Spleen (tissue), 11 donors: ENCODE measurements around the gene F13A1. TPM values are rescaled to one million over a fixed set of nuclear protein-coding genes. Genes with fewer than 3 reads are reported as not detected.

Experiments
- DNase-seq: peaks from one replicate; pipeline ENCODE4 v3.0.0-alpha.2; 2020
- H3K27ac ChIP-seq, 8 donors: fragments of 200-600 bp; sonication (generic) in 7 of 8; 1 replicate in 4 of 8; 2 replicates in 4 of 8; pipeline versions ENCODE4 v1.5.0 to v1.8.0; 2016 to 2021; ENCODE audit warnings: inconsistent platforms in 4 of 8, mild to moderate bottlenecking in 4 of 8, moderate library complexity in 1 of 8
- H3K27me3 ChIP-seq, 7 donors: fragments of 200-600 bp; sonication (generic) in 6 of 7; replicated peaks in 1 of 7; 1 replicate in 4 of 7; 2 replicates in 3 of 7; pipeline versions ENCODE4 v1.5.0 to v1.8.0; 2016 to 2021; ENCODE audit warnings: inconsistent platforms in 3 of 7, mild to moderate bottlenecking in 1 of 7
- H3K36me3 ChIP-seq, 6 donors: fragments of 200-600 bp; sonication (generic) in 5 of 6; 1 replicate in 4 of 6; 2 replicates in 2 of 6; pipeline versions ENCODE4 v1.5.0 to v1.8.0; 2016 to 2021; ENCODE audit warnings: inconsistent platforms in 2 of 6
- H3K4me1 ChIP-seq, 6 donors: fragments of 200-600 bp; sonication (generic) in 5 of 6; 1 replicate in 3 of 6; 2 replicates in 3 of 6; pipeline versions ENCODE4 v1.5.0 to v1.8.0; 2016 to 2021; ENCODE audit warnings: inconsistent platforms in 3 of 6
- H3K4me3 ChIP-seq, 8 donors: fragments of 200-600 bp; sonication (generic) in 7 of 8; 1 replicate in 4 of 8; 2 replicates in 4 of 8; pipeline versions ENCODE4 v1.5.0 to v1.8.0; 2016 to 2021; ENCODE audit warnings: inconsistent platforms in 4 of 8, mild to moderate bottlenecking in 4 of 8, moderate library complexity in 2 of 8
- H3K9me3 ChIP-seq, 8 donors: fragments of 200-600 bp; sonication (generic) in 7 of 8; 1 replicate in 4 of 8; 2 replicates in 4 of 8; pipeline versions ENCODE4 v1.5.0 to v1.8.0; 2016 to 2021; ENCODE audit warnings: inconsistent platforms in 4 of 8
- CTCF ChIP-seq, 11 experiments: fragments of 200-600 bp in 7 of 11; fragments of 450-650 bp in 4 of 11; sonication (generic) in 4 of 11; IDR thresholded peaks in 8 of 11; conservative IDR thresholded peaks in 3 of 11; 1 replicate in 7 of 11; 2 replicates in 4 of 11; pipeline versions ENCODE4 v1.4.0 to v1.8.0; 2016 to 2021; ENCODE audit warnings: antibody characterized with exemption in 11 of 11, inconsistent platforms in 4 of 11, mild to moderate bottlenecking in 1 of 11
- POLR2A ChIP-seq, 3 donors: fragments of 450-650 bp; IDR thresholded peaks; one replicate each; pipeline ENCODE4 v1.5.1; 2017; ENCODE audit warnings: antibody characterized with exemption in 3 of 3, mild to moderate bottlenecking in 1 of 3
- POLR2AphosphoS5 ChIP-seq, 3 donors: sonication (generic); formaldehyde crosslinking; IDR thresholded peaks; one replicate each; pipeline ENCODE4 v1.5.1; 2017; ENCODE audit warnings: antibody characterized with exemption in 3 of 3
- WGBS, 5 donors: extraction: QIAGEN DNeasy Blood & Tissue Kit in 3 of 5; methylation state at CpG; one replicate each; pipeline versions ENCODE4 v1.1.5 to v1.1.7; 2013 to 2018; 5-methylcytosine and 5-hydroxymethylcytosine counted together
- intact Hi-C: fragments of 100-400 bp; cut with DNase I; formaldehyde crosslinking; loops from one replicate; pipeline ENCODE4 v1.15.0; 2023; ENCODE audit warnings: low total_unique reads
- polyA plus RNA-seq, 3 donors: library from polyadenylated mRNA; stranded (reverse); fragments of 200-250 nt; gene quantifications; one replicate each; pipeline ENCODE4 v1.2.1, GENCODE V29; 2013
- total RNA-seq, 7 donors: library from RNA; depleted of rRNA in 3 of 7; stranded (reverse); fragments of >200 nt in 3 of 7; fragmentation: NEBNext Ultra II Directional in 4 of 7; extraction: Animal tissue kit (Norgen Biotek cat#: 25700) in 4 of 7; gene quantifications; one replicate each; pipeline versions ENCODE4 v1.1.0 to v1.2.1, GENCODE V29; 2016 to 2021
- donor health status: healthy with polysubstance abuse.
- donor health status: DM: no; HTN: no; CAD: no; lungs with moderate emphysema.
- donor health status: DM: no; HTN: no; CAD: no.
- donor health status: Bipolar disorder and iron deficiency.
- donor health status: healthy.
- donor health status: DM: no; HTN: no; CAD: no.
- donor health status: DM: yes; HTN: yes; CAD: no.

Gene F13A1
- total and polyA plus RNA-seq, 10 donors = 1.8 to 41.5 (median 25.9) TPM

DNA sequence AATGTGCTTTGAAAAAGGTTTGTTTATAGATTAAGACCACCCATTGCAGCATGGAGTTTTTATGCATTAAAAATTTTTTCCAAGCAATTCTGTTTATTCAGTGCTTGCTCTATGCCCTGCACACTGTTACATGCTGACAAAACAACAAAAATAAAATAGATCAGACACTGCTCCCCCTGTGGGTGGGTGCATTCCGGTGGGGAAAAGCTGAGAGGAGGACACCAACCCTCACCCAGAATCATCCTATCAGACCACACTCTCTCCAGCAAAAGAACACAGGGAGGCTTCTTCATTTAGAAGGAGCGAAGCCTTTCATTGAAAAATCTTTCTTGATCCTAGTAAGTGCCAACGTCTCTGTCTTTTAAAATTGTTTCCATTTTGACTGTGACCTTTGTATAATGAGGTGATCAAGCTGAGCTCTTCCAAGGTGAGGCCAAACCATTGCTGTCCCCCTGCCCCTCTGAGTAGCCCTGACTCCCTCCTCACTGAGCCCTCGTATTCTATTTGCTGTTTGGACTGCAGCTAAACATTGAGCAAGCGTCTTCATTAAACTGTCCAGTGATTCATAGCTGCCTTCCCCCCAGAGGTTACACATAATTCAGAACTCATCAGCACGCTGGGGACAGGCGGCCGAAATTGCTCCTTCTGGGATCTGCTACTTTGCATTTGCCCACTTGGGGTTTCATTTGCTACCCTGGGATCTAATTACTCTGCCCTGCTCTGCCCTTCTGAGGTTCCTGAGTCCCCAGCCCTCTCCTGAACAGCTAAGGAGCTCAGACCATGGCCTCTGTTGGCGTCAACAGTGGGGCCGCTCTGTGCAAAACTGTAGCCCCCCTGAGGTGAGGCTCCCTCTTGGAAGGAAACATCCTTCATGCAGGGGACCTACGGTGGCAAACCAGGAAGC is 102.4 kb downstream of the F13A1 start:
- intact Hi-C loops = no loop called here
- H3K36me3 ChIP-seq = no peaks in the 10 kb centered on the region
- H3K27me3 ChIP-seq = peaks cover 0 to 6% (median 0%) of the 10 kb centered on the region in 7 donors
- H3K4me1 ChIP-seq = no peaks in the 10 kb centered on the region
- 61 to 76% (median 72%) methylated on average over 11 of the region's 11 CpGs for WGBS, 5 donors
- no peak for TF ChIP-seq POLR2A (IDR thresholded peaks at IDR 0.05)
- no peak for TF ChIP-seq CTCF (IDR thresholded peaks at IDR 0.05 in 8 of 11, conservative IDR thresholded peaks at IDR 0.05 in 3 of 11)
- no peak for TF ChIP-seq POLR2AphosphoS5 (IDR thresholded peaks at IDR 0.05)
- no peaks in the 10 kb centered on the region for H3K9me3 ChIP-seq
- no peak for DNase-seq
- H3K4me3 ChIP-seq = no peak overlapping the region
- H3K27ac ChIP-seq = no peak overlapping the region

- no peak overlapping the region for H3K4me3 ChIP-seq
- intact Hi-C loops = no loop called here
- H3K4me1 ChIP-seq = no peaks in the 10 kb centered on the region
- peaks cover 2 to 50% (median 34%) of the 10 kb centered on the region in 8 donors for H3K9me3 ChIP-seq
- no peak for TF ChIP-seq CTCF (IDR thresholded peaks at IDR 0.05 in 8 of 11, conservative IDR thresholded peaks at IDR 0.05 in 3 of 11)
- H3K36me3 ChIP-seq = no peaks in the 10 kb centered on the region
- DNase-seq = no peak
- WGBS, 5 donors = 77 to 94% (median 91%) methylated on average over 2 of the region's 2 CpGs
- H3K27me3 ChIP-seq = no peaks in the 10 kb centered on the region
- H3K27ac ChIP-seq = no peak overlapping the region
Measured at GRCh38 chr6:6210994-6211393, 109.5 kb downstream of the F13A1 start.

DNA sequence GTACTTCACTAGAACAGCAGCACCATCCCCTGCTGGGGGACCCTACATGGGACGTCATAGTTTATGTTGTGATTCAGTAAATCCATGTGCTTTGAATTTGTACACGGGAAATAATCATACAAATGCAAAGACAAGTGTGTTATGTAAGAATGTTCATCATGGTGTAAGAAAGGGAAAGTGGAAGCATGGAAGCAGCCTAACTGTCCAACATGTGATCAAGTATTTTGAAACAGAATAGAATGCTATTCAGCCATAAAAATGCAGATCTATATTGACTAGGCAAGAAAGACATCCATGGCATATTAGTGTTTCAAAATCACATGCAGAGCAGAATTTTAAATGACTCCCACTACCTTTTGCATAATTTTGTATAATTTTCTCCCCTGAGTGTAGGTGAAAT is 117.6 kb downstream of the F13A1 start:
- Histone ChIP-seq H3K9me3 (peaks cover 0 to 16% (median 10%) of the 10 kb centered on the region in 8 donors), H3K36me3 (no peaks in the 10 kb centered on the region), H3K27ac (no peak overlapping the region), H3K4me1 (no peaks in the 10 kb centered on the region), H3K27me3 (no peaks in the 10 kb centered on the region), H3K4me3 (no peak overlapping the region)
- WGBS, 5 donors = 82 to 88% (median 84%) methylated on average over 2 of the region's 2 CpGs
- DNase-seq = no peak
- no peak for TF ChIP-seq POLR2A (IDR thresholded peaks at IDR 0.05)
- TF ChIP-seq CTCF (IDR thresholded peaks at IDR 0.05 in 8 of 11, conservative IDR thresholded peaks at IDR 0.05 in 3 of 11) = no peak
- TF ChIP-seq POLR2AphosphoS5 (IDR thresholded peaks at IDR 0.05) = no peak
- intact Hi-C loops = no loop called here

DNA sequence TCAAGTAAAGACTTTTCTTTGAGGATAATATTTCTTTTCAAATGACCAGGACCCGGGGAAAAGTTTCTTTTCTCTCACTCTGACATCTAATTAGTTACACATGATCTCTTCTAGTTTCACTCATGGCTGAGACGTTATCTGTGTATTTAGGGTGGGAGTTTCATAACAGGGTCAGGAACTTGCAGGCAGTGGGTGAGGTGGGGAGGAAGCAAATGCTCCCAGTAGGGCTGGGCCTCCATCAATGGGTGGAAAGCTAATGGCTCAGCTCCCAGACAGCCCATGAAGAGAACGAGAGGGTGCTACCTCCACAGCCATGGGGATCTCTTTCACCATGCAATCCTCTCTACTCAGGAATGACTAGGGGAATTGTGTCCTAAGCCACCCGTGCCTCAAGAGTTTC is 119.3 kb downstream of the F13A1 start:
- no peak overlapping the region for H3K4me3 ChIP-seq
- H3K36me3 ChIP-seq = no peaks in the 10 kb centered on the region
- H3K9me3 ChIP-seq = no peaks in the 10 kb centered on the region
- intact Hi-C loops = no loop called here
- DNase-seq = no peak
- no peaks in the 10 kb centered on the region for H3K4me1 ChIP-seq
- 53 to 70% (median 60%) methylated on average over 4 of the region's 4 CpGs for WGBS, 5 donors
- TF ChIP-seq CTCF (IDR thresholded peaks at IDR 0.05 in 8 of 11, conservative IDR thresholded peaks at IDR 0.05 in 3 of 11) (no peak), POLR2AphosphoS5 (IDR thresholded peaks at IDR 0.05) (no peak), POLR2A (IDR thresholded peaks at IDR 0.05) (no peak)
- no peak overlapping the region for H3K27ac ChIP-seq
- no peaks in the 10 kb centered on the region for H3K27me3 ChIP-seq
